H4 (cell line): ENCODE results near the gene CRP. TPM values are rescaled to one million over a fixed set of nuclear protein-coding genes. Genes with fewer than 3 reads are reported as not detected.
A peak's percentile ranks its signal among the peaks of the same experiment; 100 is the strongest.
"Not testable (repeated sequence)": the region's sequence is repeated elsewhere in the genome, so short reads cannot be mapped to it uniquely, and the experiment has no call there.

ENCODE experiments used
- DNase-seq: peaks from one replicate; pipeline ENCODE4 v3.0.0-alpha.2; 2015; ENCODE audit warnings: low spot score
- total RNA-seq: library from RNA; depleted of rRNA; stranded (reverse); fragments of >200 nt; shearing (Covaris generic); gene quantifications from 2 replicates; pipeline ENCODE4 v1.2.3, GENCODE V29; 2014; rRNA removed

Gene CRP, protein sequence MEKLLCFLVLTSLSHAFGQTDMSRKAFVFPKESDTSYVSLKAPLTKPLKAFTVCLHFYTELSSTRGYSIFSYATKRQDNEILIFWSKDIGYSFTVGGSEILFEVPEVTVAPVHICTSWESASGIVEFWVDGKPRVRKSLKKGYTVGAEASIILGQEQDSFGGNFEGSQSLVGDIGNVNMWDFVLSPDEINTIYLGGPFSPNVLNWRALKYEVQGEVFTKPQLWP
- total RNA-seq, result not detected in 2 replicates

- DNase-seq, result no peak
These were observed at the start of gene CRP for GRCh38 chr1:159714529-159714928. TSS of gene CRP (minus strand) at chr1:159714589. CDS start at chr1:159714485, 104 bp downstream.

DNA sequence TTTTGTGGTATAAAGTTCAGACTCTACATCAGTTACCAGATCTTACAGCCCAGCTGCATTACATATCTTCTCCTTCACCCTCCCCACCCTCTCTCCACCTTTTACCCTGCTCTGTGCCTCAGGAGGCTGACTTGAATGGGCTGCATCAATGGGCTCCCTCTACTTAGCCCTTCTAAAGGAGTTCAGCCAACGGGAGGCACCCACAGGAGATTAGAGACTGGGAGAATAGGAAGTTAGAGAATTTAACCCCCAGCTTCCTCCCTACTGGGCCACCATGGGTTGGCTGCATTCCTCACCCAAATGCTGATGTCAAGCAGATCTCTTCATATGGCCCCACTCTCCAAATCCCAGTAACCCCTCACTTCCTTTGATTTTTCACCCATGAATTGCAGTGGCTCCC, 49.3 kb upstream of the CRP start:
- no peak for DNase-seq

GRCh38 chr1:159756397-159756796, 42.0 kb upstream of the CRP start:
- DNase-seq, result no peak

DNA sequence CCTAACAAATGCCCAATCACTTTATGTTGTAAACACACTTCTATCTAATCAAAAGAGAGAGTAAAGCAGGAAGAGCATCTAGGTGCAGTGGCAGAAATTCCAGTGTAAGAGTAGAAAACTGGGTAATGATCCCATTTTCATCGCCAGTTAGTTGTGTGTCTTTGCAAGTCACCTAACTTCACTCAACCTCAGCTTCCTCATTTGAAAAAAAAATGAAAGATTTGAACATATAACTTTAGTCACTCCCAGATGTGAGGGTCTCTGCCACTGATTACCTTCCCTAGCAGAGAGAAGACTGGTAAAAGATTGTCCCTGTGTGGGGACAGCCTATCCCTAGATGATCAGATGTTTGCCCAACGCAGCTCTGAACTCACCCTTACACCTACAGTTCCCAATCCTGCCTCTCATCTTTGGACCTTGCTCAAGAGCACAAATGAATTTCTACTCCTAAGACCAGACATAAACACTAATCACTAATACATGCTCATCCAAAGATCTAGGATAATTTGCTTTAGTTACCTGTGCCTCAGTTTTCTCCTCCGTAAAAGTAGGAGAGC, 41.1 kb upstream of the CRP start:
- DNase-seq, result no peak

GRCh38 chr1:159753386-159753785, 39.0 kb upstream of the CRP start:
- no peak for DNase-seq

DNA sequence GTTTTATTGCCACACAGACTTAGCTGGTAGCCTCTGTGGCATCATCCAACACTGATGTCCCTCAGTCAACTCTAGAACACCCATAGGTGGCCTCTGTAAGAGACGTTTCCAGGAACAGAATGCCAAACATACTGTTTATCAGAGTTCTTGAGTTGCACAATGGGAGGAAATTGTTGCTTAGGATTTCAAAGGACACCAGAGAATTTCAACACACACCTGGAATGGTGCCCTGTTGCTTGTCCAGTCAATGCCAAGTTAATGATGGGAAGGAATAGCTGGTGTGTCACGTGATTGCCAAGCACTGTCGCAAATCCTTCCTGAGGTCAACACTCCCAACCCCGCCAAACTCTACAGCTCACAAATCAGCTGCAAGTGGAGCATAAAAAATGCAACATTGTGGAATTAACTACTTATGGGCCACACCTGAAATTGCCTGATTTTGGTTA, 37.8 kb upstream of the CRP start:
- DNase-seq, result peak; percentile 34

GRCh38 chr1:159751031-159751430, 36.6 kb upstream of the CRP start:
- DNase-seq, result no peak

DNA sequence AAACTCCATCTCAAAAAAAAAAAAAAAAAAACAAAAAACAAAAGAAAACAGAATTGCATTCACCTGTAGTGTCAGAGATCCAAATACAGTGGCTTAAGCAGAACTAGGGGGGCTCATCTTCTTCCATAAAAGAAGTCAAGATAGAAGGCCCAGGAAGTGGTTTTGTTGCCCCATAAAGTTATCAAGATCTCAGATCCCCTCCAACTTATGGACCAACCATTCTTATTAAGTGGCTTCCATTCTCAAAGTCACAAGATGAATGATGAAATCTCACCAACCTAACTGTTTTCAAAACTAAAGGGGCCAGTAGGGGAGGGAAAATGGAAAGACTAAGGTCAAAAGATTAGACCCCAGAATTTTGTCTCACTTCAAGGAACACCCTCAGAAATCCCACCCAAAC, 36.2 kb upstream of the CRP start:
- DNase-seq, result no peak

DNA sequence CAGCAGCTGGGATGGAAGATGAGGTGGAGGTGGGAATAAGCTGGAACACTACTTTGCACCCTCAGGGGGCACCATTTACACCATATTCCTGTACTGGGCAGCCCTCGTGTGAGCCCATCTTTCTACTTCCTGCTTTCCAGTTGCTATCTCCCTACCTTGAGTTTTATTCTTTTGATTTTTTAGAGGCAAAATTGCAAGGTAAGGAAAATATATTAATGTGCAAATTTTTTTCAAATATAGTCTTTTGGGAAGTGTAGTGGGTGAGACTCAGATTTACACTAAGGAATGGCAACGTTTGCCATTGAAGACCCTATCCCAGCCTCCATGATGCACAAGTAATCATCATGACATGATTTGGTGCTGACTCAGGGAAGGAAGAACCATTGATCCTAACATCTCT, 35.2 kb upstream of the CRP start:
- DNase-seq, result no peak

DNA sequence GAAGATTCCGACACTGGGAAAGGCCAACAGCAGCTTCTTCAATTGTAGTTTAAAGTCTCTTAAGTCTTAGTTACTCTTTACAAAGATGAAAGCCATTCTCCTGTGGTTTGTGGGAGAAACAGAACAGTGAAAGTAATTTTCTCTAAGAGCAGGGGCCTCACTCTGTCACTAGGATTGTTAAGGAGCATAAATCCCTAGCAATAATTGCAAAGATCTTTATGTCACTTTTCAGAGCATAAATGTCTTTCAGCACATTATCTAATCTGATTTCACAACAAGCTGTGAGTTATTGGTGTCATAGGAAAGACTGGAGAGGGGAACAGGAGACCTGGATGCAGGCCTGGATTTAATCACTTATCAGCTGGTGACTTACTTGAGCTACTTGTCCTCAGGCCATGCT, 34.0 kb upstream of the CRP start:
- DNase-seq, result no peak

- no peak for DNase-seq
These were observed 32.3 kb upstream of the CRP start for GRCh38 chr1:159746666-159747065.

DNA sequence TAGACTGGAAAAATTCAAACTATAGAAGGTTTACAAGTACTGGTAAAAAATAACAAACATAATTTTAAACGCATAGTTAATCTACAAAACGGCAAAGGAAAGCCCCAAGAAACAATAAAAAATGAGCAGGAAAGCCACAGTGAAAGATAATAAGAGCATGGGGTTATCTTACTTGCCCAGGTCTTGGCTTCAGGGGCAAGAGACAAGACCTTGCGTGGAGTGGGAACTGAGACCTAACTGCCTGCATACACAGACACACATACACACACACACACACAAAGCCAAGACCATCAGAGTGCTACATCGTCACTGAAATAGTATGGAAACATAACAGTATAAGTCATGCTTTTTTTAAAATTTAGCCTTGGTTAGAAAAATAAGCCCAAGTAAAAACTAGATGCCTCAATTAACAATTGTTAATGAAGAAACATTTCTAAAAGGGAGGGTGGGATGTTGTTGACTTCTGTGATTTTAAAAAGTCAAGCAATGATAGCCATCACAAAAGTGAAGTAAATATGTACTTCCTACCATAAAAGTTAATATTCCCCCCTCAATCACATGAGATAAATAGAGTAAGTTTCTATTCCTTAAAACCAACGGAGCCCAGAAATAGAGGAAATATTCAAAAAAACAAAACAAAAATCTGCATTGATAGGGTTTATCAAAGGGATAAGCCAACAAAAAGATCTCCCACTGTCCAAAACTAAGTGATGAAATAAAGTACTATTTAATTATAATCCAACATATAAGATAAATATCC, 29.4 kb upstream of the CRP start:
- DNase-seq, result no peak

DNA sequence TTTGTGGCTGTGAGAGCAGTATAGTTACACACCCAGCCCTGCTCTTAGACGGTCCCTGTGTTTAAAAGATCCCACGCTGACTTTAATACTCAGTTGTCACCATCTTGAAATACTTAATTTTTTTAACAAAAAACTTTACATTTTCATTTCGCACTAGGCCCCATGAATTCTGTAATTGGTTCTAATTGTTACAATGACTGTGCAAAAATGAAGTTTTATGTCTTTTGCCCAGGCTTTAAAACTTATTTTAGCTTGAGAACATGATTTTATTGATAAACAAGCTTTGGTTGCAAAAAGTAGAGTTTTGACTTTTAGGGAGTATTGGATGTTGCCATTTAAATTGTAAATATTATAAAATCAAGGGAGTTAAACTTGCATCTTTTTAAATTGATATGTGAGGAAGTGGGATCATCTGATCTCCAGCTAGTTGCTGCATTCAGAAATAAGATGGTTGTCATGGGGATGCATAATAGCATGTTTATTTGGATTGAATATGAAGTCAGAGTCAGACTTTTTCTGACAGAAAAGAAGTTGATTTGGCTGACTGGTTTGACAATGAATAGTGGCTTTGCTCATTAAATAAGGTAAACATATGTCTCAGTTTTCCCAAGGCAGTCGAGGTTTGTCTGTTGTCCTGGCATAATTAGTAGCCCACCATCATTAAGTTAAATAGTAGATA, 23.0 kb upstream of the CRP start:
- no peak for DNase-seq

DNA sequence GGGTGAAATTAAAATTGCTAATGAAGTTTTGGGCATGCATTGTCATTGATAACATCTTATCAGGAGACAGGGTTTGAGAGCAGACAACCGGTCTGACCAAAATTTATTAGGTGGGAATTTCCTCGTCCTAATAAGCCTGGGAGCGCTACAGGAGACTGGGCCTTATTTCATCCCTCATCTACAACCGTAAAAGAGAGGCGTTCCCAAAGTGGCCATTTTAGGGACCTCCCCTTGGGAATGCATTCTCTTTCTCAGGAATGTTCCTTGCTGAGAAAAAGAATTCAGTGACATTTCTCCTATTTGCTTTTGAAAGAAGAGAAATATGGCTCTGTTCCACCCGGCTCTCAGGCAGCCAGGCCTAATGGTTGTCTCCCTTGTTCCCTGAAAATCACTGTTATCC, 8.8 kb upstream of the CRP start:
- DNase-seq, result not testable (repeated sequence)

- no peak for DNase-seq
These were observed 5.6 kb upstream of the CRP start for GRCh38 chr1:159719990-159720389.

DNA sequence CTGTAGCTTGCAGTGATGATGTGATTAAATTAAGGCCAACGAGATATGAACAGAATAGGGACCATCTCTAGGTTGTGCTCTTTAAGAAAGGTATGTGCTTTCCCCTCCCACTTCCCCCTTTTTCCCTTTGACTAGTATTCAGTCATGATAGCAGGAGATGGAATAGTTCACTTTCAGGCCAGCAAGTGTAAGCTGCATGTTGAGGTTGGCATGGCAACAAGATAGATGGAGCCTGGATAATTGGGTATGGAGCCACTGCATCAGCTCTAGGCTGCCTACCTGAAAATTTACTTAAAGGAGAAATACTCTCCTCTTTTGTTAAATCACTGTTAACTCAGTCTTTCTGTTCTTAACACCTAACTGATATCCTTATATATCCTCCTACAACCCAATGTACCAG, 1.5 kb upstream of the CRP start:
- no peak for DNase-seq

GRCh38 chr1:159712080-159712479, 2.3 kb downstream of the CRP start:
- DNase-seq, result no peak

DNA sequence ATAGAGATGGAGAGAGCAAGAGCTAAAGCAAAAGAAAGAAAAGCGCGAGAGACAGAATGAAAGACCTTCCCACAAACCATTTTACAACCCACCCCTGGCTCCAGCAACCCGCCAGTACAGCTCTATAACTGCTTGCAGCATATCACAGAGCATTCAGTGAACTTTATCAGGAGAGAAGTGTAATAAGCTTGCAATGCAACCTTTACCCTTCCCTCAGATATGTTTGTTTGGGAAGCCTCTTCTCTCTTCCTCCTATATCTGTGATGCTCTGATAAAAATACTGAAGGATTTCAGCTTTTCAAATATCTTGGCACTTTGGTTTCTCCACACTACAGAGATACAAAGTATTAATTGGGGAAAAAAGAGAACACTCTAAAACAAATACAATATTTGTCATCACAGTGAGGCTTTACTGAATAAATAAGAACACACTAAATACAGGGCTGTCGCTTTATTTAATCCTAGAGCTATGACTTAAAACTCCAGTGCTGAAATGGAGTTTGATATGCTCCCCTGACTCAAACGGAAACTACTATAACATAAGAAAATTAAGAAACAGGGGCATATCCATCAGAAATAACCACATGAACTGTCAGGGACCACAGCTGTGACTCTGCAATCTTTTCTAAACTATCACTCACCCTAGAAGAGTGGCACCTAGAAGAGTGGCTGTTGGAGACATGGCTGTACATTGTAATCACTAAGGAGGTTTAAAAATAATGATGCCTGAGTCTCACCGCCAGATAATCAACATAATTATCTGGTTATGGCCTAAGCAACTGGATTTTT, 6.7 kb downstream of the CRP start:
- DNase-seq, result no peak

- DNase-seq, result no peak
These were observed 8.5 kb downstream of the CRP start for GRCh38 chr1:159705904-159706256.

DNA sequence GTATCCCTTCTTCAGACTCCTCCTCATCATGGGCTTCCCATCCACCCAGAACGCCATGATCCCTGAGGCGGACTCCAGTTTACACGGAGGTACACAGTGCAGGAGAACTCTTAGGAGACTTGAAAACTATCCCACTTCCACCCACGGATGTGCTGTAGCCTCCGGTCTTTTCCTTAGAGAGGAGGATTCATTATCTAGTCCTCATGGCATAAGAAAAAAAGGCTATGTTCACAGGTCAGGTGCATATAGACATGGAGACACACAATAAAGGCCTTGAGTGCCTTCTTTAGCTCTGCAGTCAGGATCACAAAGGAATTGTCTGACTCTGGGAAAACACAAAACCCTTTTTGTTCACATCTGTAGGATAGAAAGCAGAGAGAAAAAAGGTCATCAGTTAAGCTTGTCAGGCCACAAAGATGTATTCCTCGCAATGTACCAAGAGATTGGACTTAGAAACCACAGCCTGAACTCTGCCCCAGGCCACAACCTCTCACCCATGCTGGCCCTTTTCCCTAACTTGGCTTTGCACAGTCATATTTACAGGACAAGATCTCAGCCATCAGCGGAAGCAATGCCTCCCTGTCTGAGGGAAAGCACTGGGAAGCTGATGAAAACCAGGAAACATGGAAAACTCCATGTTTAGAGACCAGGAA, 9.0 kb downstream of the CRP start:
- no peak for DNase-seq

DNA sequence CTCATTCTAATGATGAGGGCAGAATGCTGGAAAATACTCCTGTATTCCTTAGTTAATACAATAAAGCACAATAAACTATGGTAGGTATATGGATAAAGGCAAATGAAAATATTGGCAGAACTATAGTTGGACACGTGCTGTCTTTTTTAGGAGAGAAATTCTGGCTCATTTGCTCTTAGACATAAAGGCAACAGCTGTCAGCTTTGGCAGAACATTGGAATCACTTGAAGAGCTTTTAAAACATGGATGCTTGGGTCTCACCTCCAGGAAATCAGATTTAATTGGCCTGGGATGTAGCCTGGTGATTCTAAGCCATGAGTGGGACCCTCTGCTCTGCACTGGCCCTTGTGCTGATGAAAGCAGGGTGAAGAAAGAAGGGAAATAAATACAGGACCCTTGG, 9.9 kb downstream of the CRP start:
- no peak for DNase-seq
